Stimulated activated CD8-positive, alpha-beta memory T cell treated with anti-CD3 and anti-CD28 coated beads, Interleukin-7, amount 100 ng/mL, for 48 hours (primary cell): ENCODE results near the gene NARF.

Experiments
- DNase-seq, 2 donors: peaks; one replicate each; pipeline ENCODE4 v3.0.0-alpha.2; 2020; ENCODE audit warnings: low read depth in 1 of 2; ENCODE audit errors: extremely low read depth in 1 of 2

NARF gene

GRCh38 chr17:82470065-82470464 is 11.5 kb downstream of the NARF start:
- no peak for DNase-seq

DNA sequence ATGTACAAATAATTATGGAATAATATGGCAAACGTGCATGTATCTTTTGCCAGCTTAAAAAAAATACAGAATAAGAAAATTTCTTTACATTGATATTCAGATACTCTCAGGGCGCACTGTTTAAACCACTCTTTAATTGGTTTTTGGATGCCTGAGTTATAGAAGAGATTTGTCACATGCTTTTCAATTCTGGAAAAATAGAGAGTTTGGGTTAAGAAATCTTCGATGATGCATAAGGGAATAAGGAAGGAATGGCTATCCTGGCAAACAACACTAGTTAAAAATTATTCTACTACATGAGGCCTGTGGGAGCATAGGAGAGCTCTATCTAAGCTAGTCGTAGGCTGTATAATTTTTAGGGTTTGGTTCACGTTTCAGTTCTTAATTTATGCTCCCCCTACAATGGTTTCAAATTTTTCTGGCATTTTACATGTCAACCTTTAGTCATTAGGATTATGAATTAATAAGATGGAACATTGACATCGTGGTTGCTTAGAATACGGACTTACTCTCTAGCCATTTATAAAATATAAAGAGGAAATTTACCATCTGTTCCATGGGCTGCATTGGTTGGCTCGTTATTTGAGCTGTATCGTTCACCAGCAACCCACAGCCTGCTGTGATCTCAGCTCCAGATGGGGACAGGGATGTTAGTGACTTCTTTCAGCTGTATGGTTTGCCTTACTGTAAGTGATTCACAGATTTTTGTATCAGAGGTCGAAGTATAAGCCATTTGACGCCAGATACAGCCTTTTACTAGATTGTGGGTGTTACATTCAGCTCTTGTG is 15.9 kb downstream of the NARF start:
- no peak for DNase-seq

- no peak for DNase-seq
These were observed 16.9 kb downstream of the NARF start for GRCh38 chr17:82475458-82475857.

- no peak for DNase-seq
These were observed 19.4 kb downstream of the NARF start for GRCh38 chr17:82477934-82478333.

DNA sequence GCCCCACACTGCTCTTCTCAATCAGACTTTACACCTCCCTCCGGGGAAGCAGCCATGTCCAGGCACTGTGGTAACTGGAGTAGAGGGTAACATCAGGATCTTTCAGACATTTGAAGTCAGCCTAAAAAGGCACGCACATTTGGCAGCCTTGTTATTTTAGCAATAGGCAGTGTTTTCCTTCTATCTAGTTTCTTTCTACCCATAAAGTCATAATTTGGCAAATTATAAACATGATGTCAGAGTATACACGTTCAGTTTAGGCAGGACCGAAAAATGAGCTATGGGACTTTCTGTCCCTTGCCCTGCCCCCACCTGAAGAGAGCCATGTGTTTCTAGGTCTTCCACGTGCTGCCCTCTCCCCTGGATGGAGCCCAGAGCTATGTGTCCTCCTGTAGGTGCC is 21.1 kb downstream of the NARF start:
- DNase-seq, result no peak

- DNase-seq, result no peak
These were observed 21.8 kb downstream of the NARF start for GRCh38 chr17:82480318-82480717.

- no peak for DNase-seq
These were observed 24.7 kb downstream of the NARF start for GRCh38 chr17:82483204-82483660.

DNA sequence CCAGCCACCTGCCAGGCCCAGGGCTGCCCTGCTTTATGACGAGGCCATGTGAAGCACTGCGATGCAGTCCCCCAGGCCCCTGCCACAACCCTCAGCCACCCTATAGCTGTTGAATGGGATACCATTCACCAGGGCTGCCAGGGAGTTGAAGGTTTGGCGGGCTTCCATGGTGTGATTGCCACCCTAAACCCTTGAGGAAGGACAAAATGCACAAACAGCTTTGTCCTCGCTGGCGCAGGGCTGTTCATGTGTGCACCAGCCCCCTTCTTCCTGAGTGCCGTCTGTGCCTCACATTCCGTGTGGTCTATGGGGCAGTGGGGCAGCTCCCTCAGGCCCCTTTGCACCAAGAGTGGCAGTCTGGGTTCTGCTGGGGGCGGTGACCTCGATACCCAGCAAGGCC is 25.3 kb downstream of the NARF start:
- no peak for DNase-seq

- DNase-seq, result no peak
These were observed 27.9 kb downstream of the NARF start for GRCh38 chr17:82486231-82487094.

- no peak for DNase-seq
These were observed 29.4 kb downstream of the NARF start for GRCh38 chr17:82487910-82488309.

- no peak for DNase-seq
These were observed 30.6 kb downstream of the NARF start for GRCh38 chr17:82489117-82489516.

DNA sequence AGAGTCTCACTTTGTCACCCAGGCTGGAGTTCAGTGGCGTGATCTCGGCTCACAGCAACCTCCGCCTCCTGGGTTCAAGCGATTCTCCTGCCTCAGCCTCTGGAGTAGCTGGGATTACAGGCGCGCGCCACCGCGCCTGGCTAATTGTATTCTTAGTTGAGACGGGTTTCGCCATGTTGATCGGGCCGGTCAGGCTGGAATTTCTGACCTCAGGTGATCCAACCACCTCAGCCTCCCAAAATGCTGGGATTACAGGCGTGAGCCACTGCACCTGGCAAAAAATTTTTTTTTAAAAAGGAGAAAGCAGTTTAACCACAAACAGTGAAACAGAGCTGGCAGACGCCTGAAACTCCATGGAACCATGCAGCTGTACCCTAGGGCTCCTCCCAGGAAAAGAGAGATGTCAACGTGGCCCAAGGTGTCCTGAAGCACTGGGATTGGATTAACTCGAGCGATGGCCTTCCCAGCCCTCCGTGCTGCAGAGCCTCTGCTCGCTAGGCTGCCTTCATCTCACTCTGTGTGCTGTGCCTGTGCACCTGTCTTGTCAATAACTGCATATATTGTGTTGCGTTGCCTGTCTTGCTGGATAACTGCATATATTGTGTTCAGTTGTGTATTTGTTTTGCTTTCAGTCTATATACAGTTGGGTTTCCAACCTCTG is 31.4 kb downstream of the NARF start:
- no peak for DNase-seq

DNA sequence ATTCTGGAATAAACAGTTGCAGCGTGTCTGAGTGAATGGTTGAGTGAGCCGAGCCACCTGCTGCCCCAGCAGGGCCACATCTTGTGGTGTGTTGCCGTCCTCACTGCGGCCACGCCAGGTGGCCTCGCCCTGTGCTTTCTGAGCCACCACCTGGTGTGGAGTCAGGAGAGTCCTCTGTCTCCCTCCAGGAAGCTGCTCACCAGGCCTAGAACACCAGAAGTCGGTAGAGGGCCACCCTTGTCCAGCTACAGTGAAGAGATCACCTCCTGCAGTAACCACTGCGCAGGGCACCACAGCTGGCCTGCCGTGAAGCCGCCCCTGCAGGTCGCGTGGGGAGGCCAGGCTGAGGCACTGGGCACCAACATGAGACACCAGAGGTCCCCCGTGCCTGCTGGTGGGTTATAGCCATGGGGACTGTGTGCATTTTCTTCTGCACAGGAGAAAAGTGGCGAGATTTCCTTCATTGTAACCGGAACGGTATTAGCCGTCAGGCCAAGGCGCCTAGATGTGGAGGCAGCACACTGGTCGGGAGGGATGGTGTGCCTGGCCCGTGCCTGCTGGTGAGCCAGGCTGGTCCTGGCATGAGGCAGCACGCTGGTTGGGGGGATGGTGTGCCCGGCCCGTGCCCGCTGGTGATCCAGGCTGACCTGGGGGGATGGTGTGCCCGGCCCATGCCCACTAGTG is 32.1 kb downstream of the NARF start:
- no peak for DNase-seq

DNA sequence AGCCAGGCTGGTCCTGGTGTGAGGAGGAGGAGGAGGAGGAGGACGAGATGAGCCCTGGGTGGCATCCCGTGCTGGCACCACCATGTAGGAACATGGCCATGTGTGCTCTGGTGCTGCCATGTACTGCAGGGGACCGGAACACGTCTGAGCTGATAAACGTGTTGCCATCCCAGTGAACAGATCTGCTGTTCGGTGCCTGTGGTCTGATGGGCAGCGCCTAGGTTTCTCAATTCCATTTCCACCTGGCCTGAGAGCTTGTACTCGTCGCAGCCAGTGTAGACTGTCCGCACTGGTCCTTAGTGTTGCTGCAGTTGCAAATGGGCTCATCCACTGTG is 32.6 kb downstream of the NARF start:
- DNase-seq, result no peak

DNA sequence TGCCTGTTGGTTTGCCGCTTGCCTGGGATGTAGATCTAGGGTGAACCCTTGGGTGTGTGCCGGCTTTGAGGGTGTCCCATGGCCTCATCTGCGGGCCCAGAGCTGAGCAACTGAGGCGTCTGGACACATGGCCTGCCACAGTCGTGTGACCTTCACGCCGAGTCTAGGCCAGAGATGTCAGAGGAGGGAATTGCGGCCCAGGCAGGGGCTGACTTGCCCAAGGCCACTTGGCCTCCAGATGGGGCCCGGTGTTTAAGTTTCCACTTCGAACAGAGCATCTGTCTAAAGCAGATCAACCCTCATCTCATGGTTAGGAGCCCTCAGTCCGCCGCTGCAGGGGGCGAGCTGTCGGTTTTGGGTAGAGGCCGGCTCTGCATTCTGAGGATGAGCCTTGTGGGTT is 33.0 kb downstream of the NARF start:
- DNase-seq, result no peak

- no peak for DNase-seq
These were observed 34.2 kb downstream of the NARF start for GRCh38 chr17:82492643-82493225.

GRCh38 chr17:82493226-82493781 is 34.8 kb downstream of the NARF start:
- DNase-seq, result no peak

DNA sequence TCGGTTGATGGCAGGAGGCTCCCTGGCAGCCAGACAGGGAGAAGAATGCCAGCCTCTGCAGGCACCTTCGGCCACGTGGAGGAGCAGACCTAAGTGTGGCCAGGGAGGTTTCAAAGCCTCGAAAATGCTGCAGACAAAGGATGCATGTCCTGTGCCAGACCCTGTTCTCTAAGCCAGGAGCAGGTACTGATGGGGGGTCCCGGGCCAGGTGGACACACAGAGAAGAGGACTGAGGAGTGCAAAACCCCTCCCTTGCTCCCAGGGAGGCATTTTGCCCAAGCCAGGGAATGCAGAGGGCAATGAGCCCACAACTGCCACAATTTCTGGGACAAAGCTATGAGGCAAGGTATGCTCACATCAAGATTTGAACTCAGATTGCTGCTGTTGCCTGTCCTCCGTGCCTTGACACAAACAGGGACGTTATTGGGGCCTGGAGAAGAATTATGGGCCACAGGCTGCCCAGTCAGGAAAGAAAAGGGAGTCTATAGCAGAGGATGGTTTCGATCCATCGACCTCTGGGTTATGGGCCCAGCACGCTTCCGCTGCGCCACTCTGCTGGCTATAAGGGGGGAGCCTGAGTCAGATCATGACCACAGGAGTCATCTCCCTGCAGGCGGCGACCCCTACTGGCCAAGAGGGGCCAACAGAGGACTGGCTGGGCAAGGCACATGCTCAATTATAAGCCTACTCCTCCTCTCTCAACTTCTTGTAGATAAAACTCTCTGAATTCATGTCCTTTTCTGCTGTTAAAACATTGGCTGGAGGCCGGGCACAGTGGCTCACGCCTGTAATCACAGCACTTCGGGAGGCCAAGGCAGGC is 35.9 kb downstream of the NARF start:
- peak; percentile 69 to 78 for DNase-seq

- no peak for DNase-seq
These were observed 37.4 kb downstream of the NARF start for GRCh38 chr17:82495844-82496528.
